ENCODE data around the gene TCF3.

- TF ChIP-seq, protein P1, sequence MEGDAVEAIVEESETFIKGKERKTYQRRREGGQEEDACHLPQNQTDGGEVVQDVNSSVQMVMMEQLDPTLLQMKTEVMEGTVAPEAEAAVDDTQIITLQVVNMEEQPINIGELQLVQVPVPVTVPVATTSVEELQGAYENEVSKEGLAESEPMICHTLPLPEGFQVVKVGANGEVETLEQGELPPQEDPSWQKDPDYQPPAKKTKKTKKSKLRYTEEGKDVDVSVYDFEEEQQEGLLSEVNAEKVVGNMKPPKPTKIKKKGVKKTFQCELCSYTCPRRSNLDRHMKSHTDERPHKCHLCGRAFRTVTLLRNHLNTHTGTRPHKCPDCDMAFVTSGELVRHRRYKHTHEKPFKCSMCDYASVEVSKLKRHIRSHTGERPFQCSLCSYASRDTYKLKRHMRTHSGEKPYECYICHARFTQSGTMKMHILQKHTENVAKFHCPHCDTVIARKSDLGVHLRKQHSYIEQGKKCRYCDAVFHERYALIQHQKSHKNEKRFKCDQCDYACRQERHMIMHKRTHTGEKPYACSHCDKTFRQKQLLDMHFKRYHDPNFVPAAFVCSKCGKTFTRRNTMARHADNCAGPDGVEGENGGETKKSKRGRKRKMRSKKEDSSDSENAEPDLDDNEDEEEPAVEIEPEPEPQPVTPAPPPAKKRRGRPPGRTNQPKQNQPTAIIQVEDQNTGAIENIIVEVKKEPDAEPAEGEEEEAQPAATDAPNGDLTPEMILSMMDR (IDR thresholded peaks at IDR 0.05; ENCODE audit: poor library complexity), result no peak
- TF ChIP-seq EZH2 (IDR thresholded peaks at IDR 0.05; ENCODE audit: borderline replicate concordance) (no peak), EZH2phosphoT487 (IDR thresholded peaks at IDR 0.05; ENCODE audit: low read depth, severe bottlenecking, unreplicated experiment) (no peak)
Observed at GRCh38 chr19:1674293-1674679, 21.9 kb upstream of the TCF3 start.

Measured in hepatocyte (in vitro differentiated cells).